RWPE1 (cell line): ENCODE measurements around the gene SLC17A5.
"Not testable (repeated sequence)": the region's sequence is repeated elsewhere in the genome, so short reads cannot be mapped to it uniquely, and the experiment has no call there.

Experiments
- CTCF ChIA-PET: fragments of 350-600 bp; sonication (Branson Sonifier 250); formaldehyde crosslinking; extraction: SDS; loops from one replicate; lab custom pipeline; 2021; lab: Yijun Ruan, JAX
- POLR2A ChIA-PET: fragments of 400-600 bp; formaldehyde crosslinking; extraction: SDS; loops from one replicate; lab custom pipeline; 2020; ENCODE audit warnings: antibody characterized with exemption; ENCODE audit not compliant: low non-redundant PET; lab: Yijun Ruan, JAX
- DNase-seq: peaks from one replicate; pipeline ENCODE4 v3.0.0; 2012; ENCODE audit warnings: low spot score
- H3K27ac ChIP-seq: fragments of 450-650 bp; 2 replicates; pipeline ENCODE4 v1.5.1; 2017
- CTCF ChIP-seq: fragments of 450-650 bp; conservative IDR thresholded peaks from 2 replicates; pipeline ENCODE4 v1.5.1; 2017; ENCODE audit warnings: low read depth, mild to moderate bottlenecking

Gene SLC17A5

GRCh38 chr6:73565767-73566485, 87.9 kb downstream of the SLC17A5 start:
- no peak overlapping the region for H3K27ac ChIP-seq
- CTCF ChIA-PET: interaction anchor here (1.5 kb wide), 1 partner anchor 8 kb away, joined by 4 read pairs; no protein-coding TSS in a partner anchor
- no peak for TF ChIP-seq CTCF
- no peak for DNase-seq
- POLR2A ChIA-PET: no interaction called here

GRCh38 chr6:73564578-73565345, 89.0 kb downstream of the SLC17A5 start:
- CTCF ChIA-PET: interaction anchor here (0.6 kb wide), 1 partner anchor 1154 kb away, joined by 3 read pairs; no protein-coding TSS in a partner anchor
- no peak overlapping the region for H3K27ac ChIP-seq
- POLR2A ChIA-PET: no interaction called here
- TF ChIP-seq CTCF: no peak
- no peak for DNase-seq

- ChIA-PET CTCF (no interaction called here), POLR2A (no interaction called here)
- H3K27ac ChIP-seq: no peak overlapping the region
- no peak for DNase-seq
- TF ChIP-seq CTCF: no peak
These were observed 91.2 kb downstream of the SLC17A5 start for GRCh38 chr6:73562558-73562957.

- no peak overlapping the region for H3K27ac ChIP-seq
- ChIA-PET POLR2A (no interaction called here), CTCF (no interaction called here)
- no peak for DNase-seq
- no peak for TF ChIP-seq CTCF
These were observed 92.9 kb downstream of the SLC17A5 start for GRCh38 chr6:73560853-73561407.

GRCh38 chr6:73560182-73560732, 93.5 kb downstream of the SLC17A5 start:
- DNase-seq: no peak
- ChIA-PET CTCF (no interaction called here), POLR2A (no interaction called here)
- TF ChIP-seq CTCF: no peak
- no peak overlapping the region for H3K27ac ChIP-seq

GRCh38 chr6:73559399-73559794, 94.4 kb downstream of the SLC17A5 start:
- CTCF ChIA-PET, DNase-seq, POLR2A ChIA-PET, H3K27ac ChIP-seq: not testable (repeated sequence)
